Astrocyte (in vitro differentiated cells and primary cell): ENCODE results near the gene ABHD2.

Experiments
- CTCF ChIP-seq: IDR thresholded peaks from 2 replicates; pipeline ENCODE4 v1.5.1; 2011; ENCODE audit warnings: low read depth, mild to moderate bottlenecking, inconsistent platforms, low read length, moderate library complexity; ENCODE audit not compliant: insufficient read depth
- EZH2 ChIP-seq: IDR thresholded peaks from 2 replicates; pipeline ENCODE4 v1.6.1; 2012; ENCODE audit warnings: mild to moderate bottlenecking, low read length, inconsistent platforms; ENCODE audit not compliant: insufficient read depth

GRCh38 chr15:89087830-89088604, at the start of gene ABHD2:
- TF ChIP-seq CTCF (no peak), EZH2 (no peak)
